ENCODE measurements around the gene ERN1.
A peak's percentile ranks its signal among the peaks of the same experiment; 100 is the strongest.

- TF ChIP-seq CTCF (IDR thresholded peaks at IDR 0.05; ENCODE audit: insufficient read depth, low read length) = no peak
- TF ChIP-seq REST (IDR thresholded peaks at IDR 0.05; ENCODE audit: insufficient replicate concordance, low read depth) = no peak
- TF ChIP-seq GABPA (IDR thresholded peaks at IDR 0.05; ENCODE audit: low read depth) = no peak
- TF ChIP-seq POLR2AphosphoS5 (IDR thresholded peaks at IDR 0.05; ENCODE audit: low read depth) = peak; percentile 46; the same call in 1 of the 2 replicates
- TF ChIP-seq SPI1 (IDR thresholded peaks at IDR 0.05; ENCODE audit: borderline replicate concordance, low read depth) = peak; percentile 95
Observed at GRCh38 chr17:64174686-64175456, 44.9 kb upstream of the ERN1 start.

All from HL-60 (cell line).